NCI-H510A treated with DMSO at 0.1 percent for 48 hours (cell line): ENCODE measurements around the gene BRF1.
"Not testable (repeated sequence)": the region's sequence is repeated elsewhere in the genome, so short reads cannot be mapped to it uniquely, and the experiment has no call there.

Source experiments
- DNase-seq: peaks from one replicate; lab custom pipeline; 2025; lab: John Stamatoyannopoulos, UW

The BRF1 gene

DNA sequence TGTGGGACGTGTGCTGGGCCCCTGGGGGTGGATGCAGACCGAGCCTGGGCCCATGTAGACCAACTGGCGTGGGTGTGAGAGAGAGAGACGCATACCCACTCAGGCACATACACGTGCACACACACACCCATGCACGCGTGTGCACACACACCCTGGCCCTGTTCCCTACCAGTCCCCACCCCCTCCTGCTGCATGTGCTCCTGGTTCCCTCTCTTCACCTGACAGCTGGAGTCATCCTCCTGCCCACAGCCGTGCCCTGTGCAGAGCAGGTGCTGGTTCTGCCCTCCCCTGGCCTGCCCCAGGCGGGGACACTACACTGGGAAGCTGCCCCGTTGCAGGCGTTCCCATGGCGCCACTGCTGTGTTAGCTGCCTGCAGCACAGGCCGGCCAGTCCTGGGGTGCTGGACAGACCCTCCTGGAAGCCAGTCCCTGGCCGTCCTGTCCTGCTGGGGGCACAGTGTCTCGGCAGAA lies 32.3 kb upstream of the BRF1 start:
- DNase-seq = peak; percentile 20

DNA sequence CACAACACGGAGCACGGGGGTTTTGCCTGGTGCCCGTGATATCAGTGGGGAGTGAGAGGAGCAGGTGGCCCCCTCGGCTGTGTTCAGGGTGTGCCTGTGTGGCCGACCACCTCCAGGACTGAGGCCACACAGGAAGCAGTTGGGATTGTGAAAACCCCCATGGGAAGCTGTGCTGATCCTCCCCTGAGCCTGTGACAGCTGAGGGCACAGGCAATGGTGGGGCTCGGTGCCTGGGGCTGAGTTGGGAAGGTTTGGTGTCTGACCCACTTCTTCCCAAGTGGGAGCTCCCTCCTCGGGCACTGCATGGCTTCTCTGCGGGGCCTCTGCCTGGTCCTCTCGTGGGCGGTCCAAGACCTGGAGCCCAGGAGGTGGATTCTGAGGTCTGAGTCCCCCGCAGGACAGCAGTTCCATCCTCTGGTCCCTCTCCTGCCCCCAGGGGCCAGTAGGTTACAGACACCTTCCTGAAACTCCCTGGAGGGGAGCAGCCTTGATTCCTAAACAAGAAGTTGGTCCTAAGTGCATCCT lies 31.6 kb upstream of the BRF1 start:
- DNase-seq = no peak

DNA sequence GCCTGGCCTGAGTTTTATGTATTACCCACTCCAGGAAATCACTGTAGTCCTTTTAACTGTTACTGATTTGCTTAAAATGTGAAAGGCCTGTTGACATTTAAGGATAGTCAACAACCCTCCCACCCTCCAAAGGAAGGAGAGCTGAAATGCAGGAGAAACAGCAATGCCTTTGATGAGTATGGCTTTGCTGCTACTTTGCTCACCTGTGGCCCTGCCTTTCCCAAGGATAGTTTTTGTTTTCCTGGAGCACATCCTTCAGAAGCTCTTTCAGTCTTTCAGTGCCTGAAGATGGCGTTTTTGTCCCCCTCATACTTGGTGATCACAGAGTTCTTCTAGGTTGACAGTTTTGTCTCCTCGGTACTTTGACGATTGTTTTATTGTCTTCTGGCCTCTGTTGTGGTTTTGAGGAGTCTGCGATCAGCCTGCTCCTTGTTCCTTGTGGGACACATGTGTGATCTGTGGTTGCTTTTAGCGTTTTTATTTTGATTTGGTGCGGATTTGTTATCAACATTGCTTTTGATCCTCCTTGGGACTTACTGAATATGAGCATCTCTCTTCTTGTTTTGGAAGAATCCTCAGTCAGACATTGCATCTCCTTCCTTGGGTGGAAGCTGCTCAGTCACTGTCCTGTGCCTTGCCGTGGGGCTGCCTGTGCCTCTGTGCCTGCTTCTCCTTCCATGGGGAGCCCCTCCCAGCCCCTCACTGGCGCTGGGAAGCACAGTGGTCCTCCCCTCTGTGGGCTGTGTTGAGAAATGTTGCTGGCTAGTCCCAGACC lies 31.0 kb upstream of the BRF1 start:
- no peak for DNase-seq

DNA sequence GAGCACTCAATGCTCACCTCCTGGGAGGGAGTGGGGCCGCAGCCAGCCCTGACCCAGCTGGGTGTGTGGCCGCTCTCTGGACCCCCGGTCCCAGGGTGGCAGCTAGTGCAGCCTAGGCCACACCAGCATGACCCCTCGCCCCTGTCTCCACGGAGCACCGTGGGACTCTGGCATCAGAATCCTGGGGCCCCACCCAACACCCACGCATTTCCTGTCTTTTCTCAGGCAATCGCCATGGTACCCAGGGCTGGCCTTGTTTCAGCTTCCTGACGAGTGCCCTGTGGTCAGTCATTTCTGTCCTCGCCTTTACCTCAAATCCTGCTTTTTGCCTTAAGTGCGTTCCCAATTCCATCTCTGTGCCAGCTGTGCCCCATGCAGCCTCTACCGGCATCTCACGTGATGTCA lies 29.7 kb upstream of the BRF1 start:
- DNase-seq = no peak

DNA sequence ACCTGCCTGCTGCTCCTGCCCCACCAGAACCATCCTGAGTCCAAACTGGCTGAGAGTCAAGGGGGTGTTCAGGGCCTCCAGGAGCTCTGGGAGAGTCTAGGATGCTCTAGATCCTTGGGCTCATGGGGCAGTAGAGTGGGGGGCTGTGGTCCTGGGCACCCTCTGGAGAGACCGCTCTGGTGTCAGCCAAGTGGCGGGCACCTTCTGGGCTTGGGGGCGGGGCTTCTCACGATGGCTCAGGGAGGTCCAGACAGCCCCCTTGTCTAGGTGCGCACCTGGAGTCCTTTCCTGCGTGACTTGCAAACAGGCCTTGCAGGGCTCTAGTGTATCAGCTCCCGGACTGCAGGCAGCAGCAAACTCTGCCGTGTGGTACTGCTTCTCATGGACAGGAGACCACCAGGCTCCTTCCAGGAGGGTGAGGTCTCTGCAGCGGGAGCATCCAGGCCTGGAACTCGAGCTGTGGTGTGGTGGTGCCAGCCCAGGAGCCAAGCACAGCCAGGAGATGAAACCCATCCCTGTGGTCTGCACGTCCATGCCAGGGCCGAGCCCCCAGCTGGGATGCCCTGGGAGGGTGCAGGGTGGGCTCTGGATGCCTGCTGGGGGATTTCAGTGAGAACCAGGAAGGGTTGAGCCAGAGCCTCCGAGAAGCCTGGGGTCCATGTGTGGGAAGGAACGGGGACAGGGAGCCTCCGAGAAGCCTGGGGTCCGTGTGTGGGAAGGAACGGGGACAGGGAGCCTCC lies 28.8 kb upstream of the BRF1 start:
- no peak for DNase-seq

DNA sequence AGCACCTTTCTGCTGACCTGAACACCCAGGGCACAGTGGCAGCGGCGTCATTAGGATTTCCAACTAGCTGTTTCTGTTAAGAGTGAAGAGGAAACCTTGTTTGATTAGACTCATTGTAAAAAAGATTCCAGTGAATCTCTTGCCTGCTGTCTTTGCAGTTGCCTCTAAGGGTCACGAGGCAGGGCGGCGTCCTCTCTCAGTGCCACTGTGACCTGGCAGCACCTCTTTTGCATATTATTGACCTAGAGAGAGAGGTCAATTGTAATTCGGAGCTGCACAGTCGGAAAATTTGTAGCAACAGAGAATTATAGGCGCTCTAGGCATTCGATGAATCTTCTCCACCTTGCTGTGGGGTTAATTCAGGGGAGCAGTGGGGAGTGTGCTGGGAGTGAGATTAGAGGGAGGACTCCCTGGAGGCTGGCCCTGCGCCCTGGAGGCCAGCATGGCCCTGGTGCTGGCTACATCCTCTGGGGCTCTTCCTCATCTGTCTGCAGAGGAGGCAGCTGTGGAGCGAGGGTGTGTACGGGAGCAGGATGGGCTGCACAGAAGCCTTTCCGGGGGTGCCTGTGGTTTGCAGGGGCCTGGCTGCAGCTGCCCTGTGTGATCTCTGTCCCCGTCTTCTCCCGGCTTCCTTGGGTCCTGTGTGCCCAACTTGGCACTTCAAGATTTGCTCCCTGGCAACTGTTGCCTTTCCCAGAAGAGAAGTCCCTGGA lies 28.0 kb upstream of the BRF1 start:
- no peak for DNase-seq

DNA sequence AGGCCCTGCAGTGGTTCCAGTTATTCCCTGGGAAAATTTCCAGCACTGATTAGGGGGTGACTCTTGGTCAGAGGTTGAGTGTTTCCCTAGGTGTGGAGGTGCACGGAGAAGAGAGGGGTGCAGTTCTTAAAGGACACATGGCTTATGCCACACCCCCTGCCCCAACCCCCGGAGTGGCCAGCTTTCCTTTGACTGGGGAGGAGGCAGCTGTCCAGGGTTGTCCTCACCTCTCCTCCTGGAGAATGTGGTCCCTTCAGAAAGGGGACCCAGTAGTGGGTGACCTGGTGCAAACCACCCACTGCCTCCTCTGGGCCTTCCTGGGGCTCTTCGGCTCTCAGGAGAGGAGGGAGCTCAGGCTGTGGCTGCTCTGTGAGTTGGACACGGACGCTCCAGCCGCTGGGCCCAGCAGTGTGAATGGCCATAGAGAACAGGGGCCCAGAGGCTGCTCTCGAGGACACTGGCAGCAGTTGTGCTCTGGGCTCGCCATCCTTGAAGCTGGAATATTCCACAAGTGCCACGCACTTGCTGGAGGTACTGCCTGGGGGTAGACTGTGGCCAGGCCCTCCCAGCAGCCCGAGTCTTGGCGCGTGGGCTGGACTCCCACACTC lies 27.4 kb upstream of the BRF1 start:
- no peak for DNase-seq

DNA sequence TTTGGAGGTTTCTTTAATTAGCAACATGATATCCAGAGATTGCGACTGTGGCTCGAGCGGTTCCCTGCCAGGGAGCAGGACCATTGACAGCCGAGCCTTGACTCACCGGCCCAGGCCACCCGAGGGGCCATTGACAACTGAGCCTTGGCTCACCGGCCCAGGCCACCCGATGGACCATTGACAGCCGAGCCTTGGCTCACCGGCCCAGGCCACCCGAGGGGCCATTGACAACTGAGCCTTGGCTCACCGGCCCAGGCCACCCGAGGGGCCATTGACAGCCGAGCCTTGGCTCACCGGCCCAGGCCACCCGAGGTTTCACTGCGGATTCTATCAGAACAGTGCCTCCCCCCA lies 26.9 kb upstream of the BRF1 start:
- DNase-seq = not testable (repeated sequence)

DNA sequence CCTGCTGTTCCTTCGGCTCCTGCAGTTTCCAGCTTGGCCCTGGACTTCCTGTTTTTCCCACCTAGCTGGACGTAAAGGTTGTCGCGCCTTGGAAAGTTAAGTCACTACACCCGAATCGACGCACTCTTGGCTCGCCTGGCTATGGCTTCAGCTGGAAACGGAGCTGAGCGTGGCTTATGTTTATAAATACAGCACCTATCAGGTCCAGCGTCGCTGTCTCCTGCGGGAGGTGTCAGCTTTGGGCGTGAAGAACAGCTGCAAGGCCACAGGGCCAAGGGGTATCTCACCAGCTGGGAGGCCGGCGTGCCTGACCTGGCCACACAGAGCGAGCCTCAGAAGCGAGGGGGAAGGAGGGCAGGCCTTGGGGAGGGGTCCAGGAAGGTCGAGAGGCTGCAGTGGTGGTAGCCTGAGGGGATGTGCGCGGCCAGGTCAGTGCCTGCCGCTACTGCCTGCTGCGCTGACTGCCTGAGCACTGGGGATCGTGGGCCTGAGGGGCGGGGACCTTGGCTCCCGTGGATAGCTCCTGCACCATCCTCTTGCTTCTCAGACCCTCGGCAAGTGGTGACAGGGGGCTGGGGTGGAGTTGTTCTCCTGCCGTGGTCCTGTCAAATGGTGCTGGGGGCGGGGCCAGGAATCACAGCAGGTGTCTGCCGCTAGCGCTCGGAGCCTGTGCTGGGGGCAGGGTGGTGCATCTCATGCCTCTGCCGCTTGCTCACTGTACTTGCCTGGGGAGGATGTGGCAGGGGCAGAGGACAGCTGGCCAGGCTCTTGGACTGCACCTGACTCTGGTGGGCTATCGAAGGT lies 26.3 kb upstream of the BRF1 start:
- DNase-seq = peak; percentile 31

DNA sequence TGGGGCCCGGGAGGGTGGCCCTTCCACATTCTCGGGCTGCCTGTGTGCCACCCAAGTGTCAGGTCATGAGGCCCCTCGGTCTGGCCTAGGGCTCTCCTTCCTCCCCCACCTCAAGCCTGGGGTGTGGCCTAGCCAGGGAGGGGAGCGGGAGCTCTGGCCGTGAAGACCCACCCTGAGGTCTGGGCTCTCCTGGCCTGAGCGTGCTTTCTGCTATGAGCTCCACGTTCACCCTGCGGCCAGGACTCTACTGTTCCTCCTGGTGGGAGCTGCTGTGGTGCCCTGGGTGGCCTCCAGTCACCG lies 25.7 kb upstream of the BRF1 start:
- DNase-seq = no peak

DNA sequence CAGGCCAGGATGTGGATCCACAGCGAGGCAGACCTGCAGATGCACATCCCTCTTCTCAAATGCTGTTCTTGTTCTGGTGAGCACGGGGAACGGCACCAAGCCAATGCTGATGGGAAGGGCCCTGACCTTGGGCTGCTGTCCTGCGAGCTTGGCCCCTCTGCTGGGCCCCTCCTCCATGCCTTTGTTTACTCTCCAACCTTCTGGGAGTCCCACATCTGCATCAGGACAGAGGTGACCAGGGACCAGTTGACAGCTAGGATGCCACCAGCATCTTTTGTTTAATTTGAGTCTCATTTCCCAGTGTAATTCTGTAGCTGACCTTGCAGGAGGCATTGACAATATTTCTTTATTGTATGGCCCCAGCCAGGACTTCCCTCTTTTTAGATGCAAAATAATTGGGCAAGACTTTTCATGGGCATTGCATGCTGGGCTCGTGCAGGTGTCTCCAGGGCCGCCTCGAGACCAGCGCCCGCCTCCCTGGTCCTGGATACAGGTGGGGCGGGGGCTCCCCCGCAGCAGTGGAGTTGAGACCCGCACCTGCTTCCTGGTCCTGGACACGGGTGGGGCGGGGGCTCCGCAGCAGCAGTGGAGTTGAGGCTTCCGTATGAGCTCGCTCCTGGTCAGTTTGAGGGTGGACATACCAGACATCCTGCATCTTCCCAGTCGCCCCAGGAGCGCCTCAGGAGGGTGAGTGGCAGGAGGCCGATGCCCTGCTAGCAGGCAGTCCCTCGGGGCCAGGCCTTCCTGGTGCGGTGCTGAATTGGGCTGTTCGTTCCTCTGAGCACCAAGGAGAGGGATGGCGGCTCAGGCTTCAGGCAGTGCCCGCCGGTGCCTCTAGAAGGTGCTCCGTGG lies 25.1 kb upstream of the BRF1 start:
- DNase-seq = no peak

DNA sequence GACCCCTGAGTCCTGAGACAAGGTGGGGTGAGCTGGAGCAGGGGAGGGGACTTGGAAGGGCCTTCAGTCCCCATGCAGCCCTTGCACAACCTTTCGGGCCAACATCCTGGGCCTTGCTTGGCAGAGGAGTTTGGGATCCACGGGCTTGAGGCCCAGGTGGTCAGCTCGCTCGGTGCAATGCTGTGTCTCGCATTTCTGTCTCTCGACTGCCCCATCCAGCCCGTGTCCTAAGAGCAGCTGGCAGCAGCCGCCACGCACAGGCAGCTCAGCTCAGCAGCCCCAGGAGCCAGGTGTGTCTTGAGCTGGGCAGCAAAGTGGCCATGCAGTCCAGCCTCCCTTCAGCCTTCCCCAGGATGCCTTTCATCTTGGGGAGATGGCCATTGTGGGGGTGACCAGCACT lies 24.5 kb upstream of the BRF1 start:
- no peak for DNase-seq

DNA sequence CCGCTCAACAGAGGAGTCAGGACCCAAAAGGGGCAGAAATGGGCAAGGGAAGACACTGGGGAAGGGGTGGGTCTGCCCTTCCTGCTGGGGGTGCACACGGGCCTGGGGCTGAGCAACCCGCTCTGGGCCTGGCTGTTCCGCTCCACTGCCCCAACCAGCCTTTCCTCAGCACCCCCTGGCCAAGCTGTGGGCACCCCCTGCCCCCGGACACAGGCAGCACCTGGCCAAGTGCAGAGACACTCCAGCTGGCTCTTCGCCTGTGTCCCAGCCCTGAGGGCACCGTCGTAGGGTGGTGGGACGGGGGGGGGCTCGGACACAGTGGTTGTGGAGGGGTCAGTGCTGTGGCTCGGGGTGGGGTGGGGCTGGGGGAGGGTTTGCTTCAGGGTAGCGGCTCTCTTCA lies 24.1 kb upstream of the BRF1 start:
- DNase-seq = no peak

DNA sequence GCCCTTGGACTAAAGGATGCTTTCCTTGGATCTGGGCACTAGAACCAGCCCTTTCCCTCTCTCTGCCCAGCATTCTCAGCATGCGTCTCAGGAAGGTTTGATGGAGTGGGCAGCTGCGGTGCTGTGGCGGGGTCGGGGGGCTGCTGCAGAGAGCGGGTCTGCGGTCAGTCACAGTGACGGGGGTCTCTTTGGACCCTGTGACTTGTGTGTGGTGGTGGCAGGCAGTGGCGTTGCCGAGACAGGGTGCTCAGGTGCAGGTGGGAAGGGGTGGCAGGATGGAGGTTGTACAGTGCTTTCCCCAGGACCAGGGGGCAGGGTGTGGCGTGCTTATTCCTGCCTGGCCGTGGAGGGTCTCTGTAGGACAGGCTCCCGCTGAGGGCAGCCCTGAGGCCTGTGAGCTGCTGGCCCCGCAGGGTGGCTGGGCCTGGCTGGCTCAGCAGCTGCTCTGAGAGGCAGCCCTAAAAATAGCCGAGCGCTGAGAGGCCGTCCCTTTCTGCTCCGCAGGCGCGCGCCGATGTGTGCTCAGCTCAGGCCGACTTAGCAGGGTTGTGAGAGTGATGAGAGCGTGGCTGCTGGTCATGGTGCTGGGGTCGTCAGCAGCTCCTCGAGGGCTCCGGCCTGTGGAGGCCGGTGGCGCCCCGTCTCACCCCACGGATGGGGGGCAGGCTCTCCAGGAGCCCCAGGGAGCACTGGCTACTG lies 23.4 kb upstream of the BRF1 start:
- peak; percentile 13 for DNase-seq

DNA sequence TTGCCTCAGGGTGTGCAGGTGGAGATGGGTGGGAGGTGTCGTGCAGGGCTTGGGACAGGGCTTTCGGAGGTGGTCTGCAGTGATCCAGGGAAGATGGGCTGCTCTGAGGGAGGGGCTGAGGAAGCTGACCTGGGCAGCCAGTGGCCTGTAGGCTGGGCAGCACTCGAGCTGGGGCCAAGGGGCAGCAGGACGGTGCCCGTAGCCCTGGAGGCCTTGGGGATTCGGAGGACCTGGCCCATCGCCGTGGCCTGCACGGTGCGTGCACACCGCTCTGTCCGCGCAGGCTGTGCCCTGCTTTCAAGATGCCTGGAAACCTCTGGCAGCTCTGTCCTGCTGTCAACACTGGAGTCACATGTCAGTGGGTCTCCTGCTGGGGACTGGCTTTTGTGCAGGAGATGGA lies 22.9 kb upstream of the BRF1 start:
- DNase-seq = no peak

DNA sequence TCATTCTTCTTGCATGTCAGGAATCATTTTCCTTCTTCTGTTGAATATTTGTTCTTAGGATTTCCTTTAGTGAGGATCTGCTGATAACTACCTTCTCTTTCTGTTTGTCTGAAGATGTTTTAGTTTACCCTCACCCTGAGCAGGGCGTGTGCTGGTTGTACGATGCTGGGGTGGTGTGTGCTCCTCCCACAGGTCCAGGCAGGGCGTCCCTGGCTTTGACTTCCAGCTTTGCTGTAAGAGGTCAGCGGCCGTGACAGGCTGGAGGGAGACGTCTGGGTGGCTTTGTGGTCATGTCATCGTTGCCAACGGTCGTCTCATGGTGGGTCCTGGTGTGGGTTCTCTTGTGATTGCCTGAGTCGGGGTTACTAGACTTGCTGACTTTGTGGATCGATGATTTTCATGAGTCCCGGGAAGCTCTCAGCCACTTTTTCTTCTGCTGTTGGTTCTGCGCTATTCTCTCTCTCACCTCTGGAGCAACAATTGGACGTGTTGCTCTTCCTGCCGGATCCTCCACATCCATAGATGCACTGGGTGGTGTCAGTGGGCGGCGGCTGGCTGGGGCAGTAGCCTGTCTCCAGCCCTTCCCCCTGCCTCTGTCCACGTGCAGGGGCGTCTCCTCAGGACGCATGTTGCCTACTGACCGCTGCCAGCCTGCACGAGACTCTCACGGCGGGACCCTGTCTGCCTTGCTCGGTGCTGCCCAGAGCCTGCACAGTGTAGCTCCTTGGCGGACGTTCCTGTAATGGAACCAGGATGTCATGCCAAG lies 22.2 kb upstream of the BRF1 start:
- no peak for DNase-seq

DNA sequence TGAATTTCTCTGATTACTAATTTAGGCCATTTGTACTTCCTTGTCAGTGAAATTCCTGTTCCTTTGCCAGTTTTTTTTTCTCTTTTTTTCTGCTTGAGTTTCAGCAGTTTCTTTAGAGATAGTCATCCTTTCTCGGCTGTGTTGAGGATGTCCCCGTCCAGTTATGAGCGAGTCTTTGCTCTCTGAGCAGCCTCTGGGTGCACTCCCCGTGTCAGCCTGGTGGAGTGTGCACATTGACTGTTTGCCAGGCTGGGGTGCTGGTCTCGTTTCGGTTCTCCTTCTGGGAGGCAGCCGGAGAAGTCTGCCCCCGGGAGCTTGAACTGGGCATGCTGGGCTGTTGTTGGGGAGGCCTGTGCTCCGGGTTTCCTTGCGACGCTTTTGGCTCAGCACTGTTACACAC lies 16.7 kb upstream of the BRF1 start:
- no peak for DNase-seq

DNA sequence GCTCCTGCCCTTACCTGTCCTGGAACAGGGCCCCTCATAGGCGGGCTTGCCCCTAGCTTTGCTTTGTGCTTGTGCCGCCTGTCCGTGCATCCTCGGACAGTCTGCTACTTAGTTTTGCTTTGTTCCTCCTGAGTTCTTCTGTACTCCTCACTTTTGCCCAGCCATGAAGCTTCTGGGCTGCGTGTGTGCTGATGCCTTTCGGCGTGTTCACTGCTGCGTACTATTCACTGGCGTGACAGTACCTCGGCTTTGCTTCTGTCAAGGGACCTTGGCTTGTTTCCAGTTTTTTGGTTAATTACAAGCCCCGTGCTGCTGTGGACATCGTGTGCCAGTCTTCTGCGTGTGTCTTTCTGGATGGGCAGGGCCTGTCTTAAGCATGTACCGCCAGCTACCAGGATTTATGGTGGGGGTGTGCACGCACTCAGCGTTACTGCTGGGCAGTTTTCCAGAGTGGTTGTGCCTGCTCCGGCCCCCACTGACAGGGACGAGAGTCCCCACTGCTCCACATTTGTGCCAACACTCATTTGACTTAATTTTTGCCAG lies 16.2 kb upstream of the BRF1 start:
- DNase-seq = no peak

DNA sequence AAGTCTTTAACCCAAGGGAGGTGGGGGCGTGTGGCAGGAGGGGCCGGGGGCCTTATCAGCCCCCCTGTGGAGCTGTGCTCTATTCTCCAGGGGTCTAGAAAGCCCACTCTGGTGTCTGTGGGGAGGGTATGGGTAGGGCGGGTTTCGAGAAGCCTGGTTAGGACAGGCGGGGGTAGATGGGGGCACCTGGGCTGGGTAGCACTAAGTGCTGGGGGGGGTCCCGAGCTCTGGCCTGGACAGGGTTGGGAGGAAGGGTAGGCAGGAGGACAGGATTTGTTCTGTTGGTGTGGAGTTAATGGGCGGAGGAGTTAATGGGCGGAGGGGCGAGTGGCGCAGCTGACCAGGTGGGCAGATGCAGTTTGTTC lies 15.8 kb upstream of the BRF1 start:
- DNase-seq = no peak
